ENCODE measurements around the gene SYTL2.

- no peak for TF ChIP-seq EZH2 (IDR thresholded peaks at IDR 0.05)
- TF ChIP-seq POLR2AphosphoS5 (IDR thresholded peaks at IDR 0.05; ENCODE audit: borderline replicate concordance, low read depth, low read length): no peak
- no peak for TF ChIP-seq FOXP2 (optimal IDR thresholded peaks at IDR 0.05; ENCODE audit: control extremely low read depth, extremely low read length, insufficient read depth)
Observed at GRCh38 chr11:85835263-85835662, 24.3 kb upstream of the SYTL2 start.
